GM12865 (cell line): ENCODE measurements around the gene TCHH.

Source experiments
- DNase-seq: peaks from one replicate; pipeline ENCODE4 v3.0.0; 2010; ENCODE audit warnings: low read depth
- H3K4me3 ChIP-seq: 2 replicates; pipeline ENCODE4 v1.5.1; 2011; ENCODE audit warnings: mild to moderate bottlenecking, low read depth, low read length, control low read depth
- TF ChIP-seq, protein P1 (sequence below): IDR thresholded peaks from 2 replicates; pipeline ENCODE4 v1.5.1; 2011; ENCODE audit warnings: low read length, control low read depth, low read depth, inconsistent platforms; ENCODE audit not compliant: insufficient read depth; ENCODE audit errors: missing control alignments

Gene TCHH

DNA sequence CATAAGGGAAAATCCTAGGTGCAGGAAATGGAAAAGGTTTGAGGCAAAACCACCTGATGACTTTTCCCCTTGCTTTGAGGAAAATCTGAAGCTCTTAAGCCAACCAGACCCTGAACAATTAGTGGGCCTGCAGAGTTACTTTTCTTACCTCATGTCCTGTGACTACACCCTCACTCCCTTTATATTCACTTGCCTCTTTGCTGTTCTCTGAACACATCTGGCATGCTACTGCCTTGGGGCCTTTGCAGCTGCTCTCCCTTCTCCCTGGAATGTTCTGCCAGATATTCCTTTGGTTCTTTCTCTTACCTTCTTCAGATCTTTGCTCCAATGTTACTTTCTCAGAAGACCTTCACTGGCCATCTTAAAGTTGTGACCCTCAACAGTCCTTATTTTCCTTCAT lies 22.0 kb upstream of the TCHH start:
- H3K4me3 ChIP-seq = no peak overlapping the region
- no peak for DNase-seq
- TF ChIP-seq, protein P1, sequence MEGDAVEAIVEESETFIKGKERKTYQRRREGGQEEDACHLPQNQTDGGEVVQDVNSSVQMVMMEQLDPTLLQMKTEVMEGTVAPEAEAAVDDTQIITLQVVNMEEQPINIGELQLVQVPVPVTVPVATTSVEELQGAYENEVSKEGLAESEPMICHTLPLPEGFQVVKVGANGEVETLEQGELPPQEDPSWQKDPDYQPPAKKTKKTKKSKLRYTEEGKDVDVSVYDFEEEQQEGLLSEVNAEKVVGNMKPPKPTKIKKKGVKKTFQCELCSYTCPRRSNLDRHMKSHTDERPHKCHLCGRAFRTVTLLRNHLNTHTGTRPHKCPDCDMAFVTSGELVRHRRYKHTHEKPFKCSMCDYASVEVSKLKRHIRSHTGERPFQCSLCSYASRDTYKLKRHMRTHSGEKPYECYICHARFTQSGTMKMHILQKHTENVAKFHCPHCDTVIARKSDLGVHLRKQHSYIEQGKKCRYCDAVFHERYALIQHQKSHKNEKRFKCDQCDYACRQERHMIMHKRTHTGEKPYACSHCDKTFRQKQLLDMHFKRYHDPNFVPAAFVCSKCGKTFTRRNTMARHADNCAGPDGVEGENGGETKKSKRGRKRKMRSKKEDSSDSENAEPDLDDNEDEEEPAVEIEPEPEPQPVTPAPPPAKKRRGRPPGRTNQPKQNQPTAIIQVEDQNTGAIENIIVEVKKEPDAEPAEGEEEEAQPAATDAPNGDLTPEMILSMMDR = no peak

DNA sequence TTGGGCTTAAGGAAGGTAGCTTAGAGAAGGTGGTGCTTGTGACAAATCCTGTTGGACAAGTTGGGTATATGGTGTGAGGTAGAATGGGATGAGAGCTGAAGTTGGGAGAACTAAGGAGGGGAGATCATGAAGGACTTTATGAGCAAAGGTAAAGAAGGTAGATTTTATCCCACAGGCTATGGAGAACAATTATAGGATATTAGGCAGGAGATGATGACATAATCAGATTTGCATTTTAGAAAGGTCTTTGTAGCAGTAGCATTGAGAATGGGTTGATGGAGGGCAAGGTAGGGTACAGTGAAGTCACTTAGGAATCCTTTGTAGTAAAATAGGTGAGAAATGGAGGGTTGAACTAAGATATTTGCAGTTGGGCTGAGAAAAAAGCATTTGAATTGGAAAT lies 14.9 kb upstream of the TCHH start:
- no peak overlapping the region for H3K4me3 ChIP-seq
- TF ChIP-seq, protein P1 = no peak

DNA sequence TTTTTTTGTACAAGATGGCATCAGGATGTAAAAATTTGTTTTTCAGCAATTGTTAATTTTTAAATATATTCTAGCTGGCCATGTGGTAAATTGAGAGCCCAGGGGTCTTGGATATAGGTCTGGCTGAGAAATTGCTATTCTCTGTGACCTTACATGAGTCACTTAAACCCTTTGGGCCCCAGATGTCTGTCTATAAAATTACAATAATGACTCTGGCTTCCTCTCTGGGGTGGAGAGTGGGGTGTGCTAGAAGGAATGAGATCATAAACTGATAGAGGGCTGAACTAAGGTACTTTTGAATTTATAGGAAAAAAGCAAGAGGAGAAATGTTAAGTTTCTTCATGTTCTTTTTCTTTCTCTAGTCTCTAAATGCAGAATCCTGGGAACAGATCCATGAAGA lies 12.4 kb upstream of the TCHH start:
- TF ChIP-seq, protein P1 = no peak
- H3K4me3 ChIP-seq = no peak overlapping the region

More for the DNA sequence above, 14.9 kb upstream of the TCHH start:
- no peak for DNase-seq

DNA sequence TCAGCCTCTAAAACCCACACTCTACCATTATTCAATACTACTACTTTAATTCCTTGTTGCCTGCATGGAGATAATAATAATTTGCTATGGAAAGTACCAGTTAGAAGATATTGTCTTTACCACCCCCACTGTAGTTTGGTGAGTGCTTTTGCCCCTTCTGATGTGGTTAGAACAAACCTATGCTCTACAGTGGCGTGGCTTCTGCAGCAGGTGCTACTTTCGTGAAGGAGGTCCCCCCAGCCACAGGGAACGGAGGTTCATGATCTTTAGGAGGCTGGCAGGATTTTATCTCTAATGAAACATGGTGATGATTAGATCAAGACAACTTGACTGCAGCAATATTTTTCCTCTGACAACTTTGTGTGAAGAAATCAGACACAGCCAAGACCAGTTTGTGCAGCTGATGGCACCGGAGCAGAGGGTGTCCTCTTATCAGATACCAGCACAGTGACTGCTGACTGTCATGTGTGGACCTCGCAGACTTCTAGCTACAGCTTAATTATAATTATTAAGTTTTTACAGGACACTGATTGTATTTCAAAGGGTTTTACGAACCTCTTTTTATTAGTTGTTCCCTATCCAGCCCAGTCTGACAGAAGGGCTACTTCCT lies 10.7 kb upstream of the TCHH start:
- no peak overlapping the region for H3K4me3 ChIP-seq
- TF ChIP-seq, protein P1 = no peak
- DNase-seq = no peak

More for the DNA sequence above, 12.4 kb upstream of the TCHH start:
- no peak for DNase-seq

DNA sequence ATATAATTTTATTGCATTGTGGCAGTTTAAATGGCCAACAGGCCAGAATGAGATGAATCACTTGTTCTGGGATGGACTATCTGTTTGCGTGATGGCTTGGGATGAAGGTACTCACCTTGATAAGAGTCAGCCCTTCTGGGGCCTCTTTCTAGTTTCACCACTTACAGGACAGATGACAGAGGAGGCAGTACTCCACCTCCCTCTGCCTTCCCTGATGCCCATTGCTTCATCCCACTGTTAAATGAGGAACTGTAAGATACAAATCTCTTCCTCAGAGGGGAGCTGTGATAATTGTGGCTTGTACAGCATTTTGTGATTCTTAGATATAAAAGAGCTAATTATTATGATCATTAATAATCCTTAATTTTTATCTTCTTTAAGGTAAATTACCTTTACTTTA lies 3.7 kb upstream of the TCHH start:
- no peak overlapping the region for H3K4me3 ChIP-seq
- DNase-seq = no peak
- TF ChIP-seq, protein P1 = no peak

DNA sequence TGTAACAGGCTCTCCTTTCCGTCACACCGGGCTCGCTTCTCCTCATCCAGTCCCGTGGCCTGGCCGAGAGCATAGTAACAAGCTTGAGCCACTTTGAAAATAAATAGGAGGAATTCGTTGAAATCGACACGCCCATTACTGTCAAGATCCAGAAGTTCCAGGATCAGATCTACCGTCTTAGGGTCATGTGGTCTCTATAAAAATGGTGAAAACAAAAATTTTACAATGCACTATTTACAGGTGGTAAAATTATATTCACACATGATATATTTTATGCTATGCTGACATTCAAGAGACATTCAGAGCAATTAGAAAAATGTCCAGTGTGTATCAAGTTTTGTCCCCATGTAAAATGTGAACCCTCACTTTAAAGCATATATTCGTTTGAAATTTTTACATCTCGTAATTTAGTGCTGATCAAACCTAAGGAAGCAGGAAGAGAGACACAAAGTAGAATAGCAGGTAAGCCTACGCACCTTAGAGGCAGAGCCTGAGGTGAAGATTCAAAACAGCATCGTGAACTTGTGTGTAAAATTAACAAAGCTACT lies 2.3 kb downstream of the TCHH start:
- H3K4me3 ChIP-seq = no peak overlapping the region
- DNase-seq = no peak
- TF ChIP-seq, protein P1 = no peak
